Stimulated activated CD8-positive, alpha-beta memory T cell treated with anti-CD3 and anti-CD28 coated beads, Interleukin-7, amount 100 ng/mL, for 1 hour (primary cell): ENCODE results near the gene ZCCHC9.
"Not testable (repeated sequence)": the region's sequence is repeated elsewhere in the genome, so short reads cannot be mapped to it uniquely, and the experiment has no call there.

ENCODE experiments used
- DNase-seq, 2 donors: peaks; one replicate each; pipeline ENCODE4 v3.0.0-alpha.2; 2020; ENCODE audit warnings: low read depth in 2 of 2

Gene ZCCHC9

GRCh38 chr5:81305785-81306184 lies 4.4 kb downstream of the ZCCHC9 start:
- DNase-seq, result no peak

DNA sequence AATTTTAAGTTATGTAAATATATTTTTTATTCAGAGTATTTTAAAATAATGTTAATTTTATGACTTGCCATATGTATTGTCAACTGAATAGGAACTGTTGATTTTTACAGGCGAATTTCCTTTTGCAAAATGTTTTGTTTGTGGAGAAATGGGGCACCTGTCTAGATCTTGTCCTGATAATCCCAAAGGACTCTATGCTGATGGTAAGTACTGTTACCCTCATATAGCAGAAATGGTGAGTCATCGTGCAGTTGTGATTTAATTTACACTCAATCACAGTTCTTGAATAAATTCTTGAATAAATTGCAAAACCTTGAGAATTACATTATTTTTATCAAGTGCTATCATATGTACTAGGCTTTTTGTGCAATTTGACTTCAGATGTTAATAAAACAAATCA lies 7.4 kb downstream of the ZCCHC9 start:
- no peak for DNase-seq

DNA sequence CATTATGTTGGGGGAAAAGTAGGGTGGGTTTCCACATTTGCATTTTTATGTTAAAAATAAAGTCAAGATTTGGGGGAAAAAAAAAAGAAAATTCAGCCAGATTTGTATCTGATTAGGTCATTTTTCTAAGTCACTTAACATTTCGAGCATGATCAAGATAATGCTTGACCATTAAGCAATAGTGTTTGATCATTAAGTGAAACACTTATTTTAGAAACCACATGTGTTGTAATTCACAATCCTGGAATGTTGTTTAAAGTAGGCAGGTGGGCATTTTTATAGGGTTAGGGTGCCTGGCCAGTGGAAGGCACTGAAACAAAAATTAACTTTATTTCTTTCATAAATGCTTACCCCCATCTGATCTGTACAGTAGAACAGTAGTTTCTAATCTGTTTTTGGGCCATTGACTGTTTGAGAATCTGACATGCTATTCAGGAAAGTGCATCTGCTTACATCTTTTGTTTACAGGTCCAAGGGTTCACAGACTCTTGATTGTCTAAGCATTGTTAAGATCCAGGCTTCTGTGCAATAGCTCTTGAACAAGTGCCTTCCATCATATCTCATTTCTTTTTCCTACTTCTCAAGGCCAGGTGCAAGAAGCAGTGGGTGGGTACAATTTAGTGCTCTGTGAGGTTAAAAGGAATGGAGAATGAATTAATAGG lies 9.1 kb downstream of the ZCCHC9 start:
- DNase-seq, result no peak

DNA sequence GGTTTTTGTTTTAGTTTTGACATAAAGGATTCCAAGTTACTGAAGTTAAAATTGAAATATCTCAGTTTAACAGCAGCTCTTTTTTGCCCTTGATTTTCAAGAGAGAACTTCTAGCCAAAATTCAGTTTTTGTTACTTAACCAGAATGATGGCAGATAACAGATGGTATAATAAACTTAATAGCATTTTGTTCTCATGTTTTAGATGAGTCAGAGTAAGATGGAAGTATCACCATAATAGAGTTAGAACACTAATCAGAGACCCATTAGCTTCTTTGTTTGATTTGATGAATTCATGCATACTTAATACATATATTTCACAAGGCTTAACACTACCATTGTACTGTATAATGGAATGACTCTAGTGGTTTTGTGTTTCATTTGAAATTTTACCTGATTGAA lies 11.9 kb downstream of the ZCCHC9 start:
- DNase-seq, result no peak

DNA sequence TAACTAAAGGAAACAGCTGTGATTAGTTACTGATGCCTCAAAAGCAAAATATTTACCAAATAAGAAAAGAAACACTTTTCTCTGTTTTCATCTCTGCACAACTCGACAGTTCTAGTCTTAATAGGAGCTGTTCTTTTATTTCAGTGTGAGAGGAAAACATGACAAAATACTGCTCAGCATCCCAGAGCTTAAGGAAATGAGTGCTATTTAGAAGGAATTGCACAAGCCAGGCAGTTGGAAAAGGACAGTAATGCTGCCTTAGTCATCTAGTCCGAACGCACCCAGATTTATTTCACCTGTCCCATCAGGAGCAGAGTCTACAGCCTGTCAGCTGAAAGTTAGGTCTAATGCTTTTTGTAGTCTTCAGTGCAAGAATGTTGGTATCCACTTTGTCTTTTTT lies 12.3 kb downstream of the ZCCHC9 start:
- DNase-seq, result no peak

GRCh38 chr5:81314581-81314980 lies 13.2 kb downstream of the ZCCHC9 start:
- no peak for DNase-seq

- no peak for DNase-seq
Measured at GRCh38 chr5:81315336-81315735, 13.9 kb downstream of the ZCCHC9 start.

GRCh38 chr5:81315830-81316229 lies 14.4 kb downstream of the ZCCHC9 start:
- no peak for DNase-seq

GRCh38 chr5:81316571-81316970 lies 15.2 kb downstream of the ZCCHC9 start:
- DNase-seq, result no peak

- no peak for DNase-seq
Measured at GRCh38 chr5:81317536-81317935, 16.1 kb downstream of the ZCCHC9 start.

DNA sequence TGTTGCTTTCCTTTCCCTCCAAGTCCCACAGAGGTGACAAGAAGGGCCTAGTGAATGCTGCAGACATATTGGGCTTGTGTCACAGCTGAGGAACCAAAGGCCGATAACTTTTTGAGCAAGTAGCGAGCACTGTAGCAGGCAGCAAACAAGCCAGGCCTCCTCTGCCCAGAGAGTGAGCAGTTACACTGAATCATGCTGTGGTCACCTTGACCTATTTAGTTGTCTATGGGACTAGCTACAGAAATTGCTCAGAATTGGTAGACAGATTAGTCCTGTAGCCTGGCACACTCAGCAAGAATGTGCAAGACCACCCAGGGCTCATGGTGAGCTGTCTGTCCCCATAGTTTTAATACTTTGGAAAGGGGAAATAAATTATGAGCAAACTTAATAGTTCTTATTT lies 25.2 kb downstream of the ZCCHC9 start:
- no peak for DNase-seq

- DNase-seq, result no peak
Measured at GRCh38 chr5:81334304-81335061, 33.1 kb downstream of the ZCCHC9 start.

DNA sequence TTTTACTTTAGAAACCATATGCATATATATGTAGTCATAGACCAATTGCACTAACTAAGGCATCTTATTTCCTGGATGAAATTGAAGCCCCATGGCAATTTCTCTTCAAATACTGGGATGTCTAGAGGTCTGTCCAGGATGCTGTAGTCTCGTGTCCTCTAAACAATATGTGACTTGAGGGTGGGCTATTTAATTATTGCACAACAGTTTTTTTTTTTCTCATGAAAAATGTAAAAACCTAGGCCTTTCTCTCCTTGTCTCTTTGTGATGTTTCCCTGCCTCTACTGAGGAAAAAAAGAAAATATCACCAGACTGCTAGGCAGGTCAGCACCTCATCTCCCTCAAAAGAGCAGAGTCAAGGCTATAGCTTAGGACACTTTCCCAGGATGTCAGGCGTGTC lies 34.6 kb downstream of the ZCCHC9 start:
- DNase-seq, result no peak

GRCh38 chr5:81336556-81336955 lies 35.2 kb downstream of the ZCCHC9 start:
- DNase-seq, result no peak

DNA sequence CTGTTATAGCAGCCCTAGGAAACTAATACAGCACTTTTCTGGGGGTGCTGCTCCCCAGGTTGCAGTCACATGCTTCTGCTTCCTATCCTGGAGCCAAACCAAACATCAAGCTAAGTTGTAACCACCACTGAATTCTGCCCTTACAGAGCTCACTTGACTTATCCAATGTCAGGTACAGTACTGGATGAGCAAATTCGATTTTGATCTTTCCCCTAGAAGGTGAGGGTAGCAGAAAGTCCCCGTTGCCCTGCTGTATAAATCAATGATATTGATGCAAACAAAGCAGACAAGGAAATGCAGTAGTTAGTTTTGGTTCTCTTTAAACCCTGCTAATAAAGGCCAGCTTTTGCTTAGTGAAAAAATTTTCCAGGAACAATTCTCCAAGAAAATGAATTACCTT lies 36.4 kb downstream of the ZCCHC9 start:
- DNase-seq, result no peak

DNA sequence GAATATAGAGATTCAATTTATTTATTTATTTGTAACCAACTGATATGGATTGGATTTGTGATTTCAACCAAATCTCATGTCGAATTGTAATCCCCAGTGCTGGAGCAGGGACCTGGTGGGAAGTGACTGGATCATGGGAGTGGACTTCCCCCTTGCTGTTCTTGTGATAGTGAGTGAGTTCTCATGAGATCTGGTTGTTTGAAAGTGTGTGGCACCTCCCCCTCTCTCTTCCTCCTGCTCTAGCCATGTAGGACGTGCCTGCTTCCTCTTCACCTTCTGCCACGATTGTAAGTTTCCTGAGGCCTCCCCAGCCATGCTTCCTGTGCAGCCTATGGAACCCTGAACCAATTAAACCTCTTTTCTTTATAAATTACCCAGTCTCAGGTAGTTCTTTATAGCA lies 36.8 kb downstream of the ZCCHC9 start:
- not testable (repeated sequence) for DNase-seq

DNA sequence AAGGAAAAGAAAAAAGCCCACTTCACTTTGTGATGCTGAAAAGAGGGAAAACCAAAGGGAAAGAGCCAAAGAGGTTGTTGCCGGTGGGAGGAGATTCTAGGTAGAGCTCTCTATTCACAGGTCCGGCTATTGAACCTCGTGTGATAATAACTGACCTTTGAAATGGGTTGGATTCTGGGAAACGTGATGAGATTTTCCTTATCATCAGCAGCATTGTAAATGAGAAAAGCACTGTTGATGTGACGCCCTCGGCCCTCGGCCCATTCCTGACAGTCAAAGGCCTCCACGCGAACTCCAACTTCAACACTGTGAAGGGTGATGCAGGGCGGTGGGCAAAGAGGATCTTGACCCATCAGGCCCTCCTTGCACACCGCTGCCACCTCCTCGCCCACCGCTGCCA lies 43.3 kb downstream of the ZCCHC9 start:
- no peak for DNase-seq

DNA sequence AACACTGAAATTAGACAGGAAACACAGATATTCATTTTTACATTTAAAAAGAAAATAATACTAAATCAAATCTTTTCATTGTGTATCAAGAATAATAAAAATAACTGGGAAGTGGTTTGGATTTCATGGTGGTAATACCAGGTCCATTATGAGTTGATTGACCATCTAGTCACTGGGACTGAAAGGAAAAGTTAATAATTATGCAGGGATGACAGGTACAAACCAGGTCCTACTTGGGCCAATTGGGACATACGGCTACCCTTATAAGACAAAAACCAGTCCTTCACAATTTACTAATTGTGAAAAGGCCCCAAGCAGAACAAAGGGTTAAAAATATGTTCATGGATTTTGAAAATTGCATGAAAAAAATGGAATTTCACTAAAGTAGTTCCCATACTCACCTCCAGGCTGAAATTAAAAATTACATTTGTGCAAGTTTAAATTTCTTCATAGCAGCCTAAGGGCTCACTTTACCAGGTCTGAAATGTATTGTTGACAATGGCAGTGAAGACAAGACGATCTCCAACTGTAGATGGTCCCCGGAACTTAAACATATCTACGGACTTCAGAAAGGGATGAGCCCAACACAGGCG lies 44.1 kb downstream of the ZCCHC9 start:
- no peak for DNase-seq

- DNase-seq, result no peak
Measured at GRCh38 chr5:81349161-81349560, 47.8 kb downstream of the ZCCHC9 start.

- no peak for DNase-seq
Measured at GRCh38 chr5:81350507-81350906, 49.1 kb downstream of the ZCCHC9 start.

- DNase-seq, result no peak
Measured at GRCh38 chr5:81353189-81353588, 51.8 kb downstream of the ZCCHC9 start.

GRCh38 chr5:81354093-81354492 lies 52.7 kb downstream of the ZCCHC9 start:
- DNase-seq, result no peak
